C4-2B (cell line): Measurements from ENCODE around the gene RPS19BP1.

Experiments
- CTCF ChIP-seq: fragments of 450-650 bp; conservative IDR thresholded peaks from 2 replicates; pipeline ENCODE4 v1.5.1; 2017; ENCODE audit warnings: mild to moderate bottlenecking
- ZFX ChIP-seq: fragments of 450-650 bp; IDR thresholded peaks from 2 replicates; pipeline ENCODE4 v1.6.1; 2017

GRCh38 chr22:39517470-39517869 is 15.1 kb downstream of the RPS19BP1 start:
- TF ChIP-seq CTCF (no peak), ZFX (no peak)
